HG03135 (cell line): ENCODE measurements around the gene C17orf107.

Experiments used
- ATAC-seq: cut with Tn5 transposase; IDR thresholded peaks from one replicate; pipeline ENCODE4 v1.9.1; 2021; ENCODE audit warnings: mild to moderate bottlenecking, moderate library complexity; ENCODE audit not compliant: unreplicated experiment

The C17orf107 gene

DNA sequence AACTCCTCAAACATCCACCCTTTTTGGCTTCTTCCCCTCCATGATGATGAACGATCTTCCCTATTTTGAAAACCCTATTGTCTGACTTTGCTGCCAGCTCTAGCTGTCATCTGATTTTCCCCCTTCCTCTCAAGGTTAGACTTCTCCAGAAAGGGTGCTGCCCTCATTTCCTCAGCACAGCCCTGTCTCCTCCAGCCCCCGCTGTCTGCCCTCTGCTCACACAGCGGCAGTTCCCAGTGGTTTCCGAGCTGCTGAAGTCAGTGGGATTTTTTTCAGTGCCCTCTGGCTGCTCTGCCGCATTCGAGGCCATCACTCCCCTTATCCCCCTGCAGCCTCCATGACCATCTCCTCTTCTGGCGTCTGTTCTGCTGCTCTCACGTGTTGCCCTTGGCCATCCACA is 26.6 kb upstream of the C17orf107 start:
- ATAC-seq: no peak

GRCh38 chr17:4877089-4877488 is 22.2 kb upstream of the C17orf107 start:
- no peak for ATAC-seq

DNA sequence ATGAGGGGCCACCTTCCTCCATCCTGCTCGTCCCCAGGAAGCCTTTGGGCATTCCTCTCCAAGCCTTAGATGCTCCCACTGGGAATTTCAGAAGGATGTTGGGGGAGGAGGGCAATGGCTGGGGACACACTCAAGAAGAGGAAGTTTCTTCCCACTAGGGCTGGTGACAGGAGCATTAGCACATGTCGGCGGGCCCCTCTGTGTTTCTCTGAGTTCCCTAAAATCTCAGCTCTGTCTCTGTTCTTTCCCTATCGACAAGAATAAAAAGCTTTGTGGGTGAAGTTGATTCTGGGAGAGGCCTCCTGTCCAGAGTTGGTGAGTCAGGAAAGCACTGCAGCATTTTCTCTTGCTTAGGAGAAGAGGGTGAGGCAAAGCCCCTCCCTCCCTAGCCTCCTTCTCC is 19.7 kb upstream of the C17orf107 start:
- no peak for ATAC-seq

GRCh38 chr17:4880857-4881256 is 18.5 kb upstream of the C17orf107 start:
- no peak for ATAC-seq

DNA sequence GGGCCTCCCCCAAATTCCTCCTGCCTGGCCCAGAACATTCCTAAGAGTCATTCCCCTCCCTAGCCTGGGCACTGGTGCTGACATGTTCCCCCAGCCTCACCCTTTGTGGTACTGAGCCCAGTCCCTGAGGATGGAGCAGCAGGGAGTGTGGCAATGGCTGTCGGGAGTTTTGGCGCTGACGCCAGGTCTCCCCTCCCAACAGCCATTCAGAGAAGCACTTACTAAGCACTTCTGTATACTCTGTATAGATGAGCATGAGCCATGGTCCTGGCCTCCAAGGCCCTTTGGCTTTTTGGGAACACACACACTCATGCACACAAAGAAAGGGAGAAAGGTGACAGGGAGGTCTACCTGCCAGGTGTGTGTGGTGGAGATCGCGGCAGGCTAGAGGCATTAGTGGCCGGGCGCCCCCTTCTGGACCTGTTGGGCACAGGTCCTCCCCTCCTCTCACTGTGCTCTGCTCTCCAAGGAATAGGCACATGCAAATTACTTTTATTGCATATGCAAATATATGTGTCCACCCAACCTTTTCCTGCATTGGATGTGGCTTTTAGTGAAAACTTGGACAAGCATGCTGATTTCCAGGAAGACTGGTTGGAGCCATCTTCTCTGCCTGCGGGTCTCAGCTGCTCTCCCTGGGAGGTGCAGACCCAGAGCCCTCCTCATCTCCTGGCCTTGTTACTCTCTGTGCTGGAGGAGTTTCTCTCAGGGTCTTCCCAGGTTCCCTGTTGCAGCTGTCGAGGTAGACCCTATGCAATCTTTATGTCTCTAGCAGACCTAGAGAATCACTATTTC is 17.4 kb upstream of the C17orf107 start:
- ATAC-seq: no peak

DNA sequence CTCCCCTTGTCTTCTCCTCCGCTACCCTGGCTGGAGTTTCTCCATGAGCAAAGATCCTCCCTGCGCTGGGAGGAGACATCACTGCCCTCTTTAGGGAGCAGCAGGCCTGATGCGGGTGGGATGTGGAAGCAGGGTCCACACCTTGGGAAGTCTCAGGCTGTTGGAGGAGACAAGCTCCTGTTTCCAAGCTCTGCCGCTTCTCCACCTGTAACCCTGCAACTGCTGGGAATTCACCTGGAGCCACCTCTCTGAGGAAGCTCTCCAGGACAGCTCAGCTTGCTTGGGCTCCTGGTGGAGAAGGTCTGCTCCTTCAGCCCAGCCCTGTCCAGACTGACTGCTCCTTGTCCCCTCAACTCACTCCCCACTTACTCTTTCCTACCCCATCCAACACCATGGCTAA is 14.8 kb upstream of the C17orf107 start:
- ATAC-seq: no peak

DNA sequence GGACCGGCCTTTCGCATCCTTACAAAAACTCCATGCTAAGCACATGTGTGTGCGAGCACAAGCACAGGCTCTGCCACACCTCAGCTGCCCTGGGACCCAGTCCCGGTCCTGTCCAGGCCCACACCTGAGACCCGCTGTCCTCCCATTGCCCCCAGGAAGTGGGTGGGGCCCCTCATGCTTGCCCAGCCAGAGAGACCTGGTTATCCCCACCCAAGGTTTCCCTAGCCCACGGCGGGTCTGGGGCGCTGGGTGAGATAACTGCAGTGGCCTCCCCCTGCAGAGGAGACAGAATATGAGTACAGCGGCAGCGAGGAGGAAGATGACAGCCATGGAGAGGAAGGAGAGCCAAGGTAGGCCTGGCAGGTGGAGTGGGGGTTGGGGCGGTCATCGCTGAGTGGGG is 12.5 kb upstream of the C17orf107 start:
- no peak for ATAC-seq

GRCh38 chr17:4887581-4887980 is 11.8 kb upstream of the C17orf107 start:
- ATAC-seq: no peak

- ATAC-seq: no peak
These were observed 7.6 kb upstream of the C17orf107 start for GRCh38 chr17:4891411-4892410.

GRCh38 chr17:4892499-4893221 is 6.7 kb upstream of the C17orf107 start:
- no peak for ATAC-seq

DNA sequence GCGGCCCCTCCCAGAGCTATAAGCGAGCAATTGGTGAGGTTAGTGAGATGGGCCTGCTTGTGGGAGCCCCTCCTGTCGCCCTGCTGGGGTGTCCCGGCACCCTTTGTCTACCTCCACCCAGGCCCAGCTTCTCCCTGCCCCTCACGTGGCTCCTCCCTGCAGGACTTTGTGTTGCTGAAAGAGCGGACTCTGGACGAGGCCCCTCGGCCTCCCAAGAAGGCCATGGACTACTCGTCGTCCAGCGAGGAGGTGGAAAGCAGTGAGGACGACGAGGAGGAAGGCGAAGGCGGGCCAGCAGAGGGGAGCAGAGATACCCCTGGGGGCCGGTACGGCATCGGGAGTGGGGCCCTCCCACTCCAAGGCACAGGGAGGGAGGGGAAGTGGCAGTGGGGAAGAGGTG is 6.1 kb upstream of the C17orf107 start:
- ATAC-seq: no peak

DNA sequence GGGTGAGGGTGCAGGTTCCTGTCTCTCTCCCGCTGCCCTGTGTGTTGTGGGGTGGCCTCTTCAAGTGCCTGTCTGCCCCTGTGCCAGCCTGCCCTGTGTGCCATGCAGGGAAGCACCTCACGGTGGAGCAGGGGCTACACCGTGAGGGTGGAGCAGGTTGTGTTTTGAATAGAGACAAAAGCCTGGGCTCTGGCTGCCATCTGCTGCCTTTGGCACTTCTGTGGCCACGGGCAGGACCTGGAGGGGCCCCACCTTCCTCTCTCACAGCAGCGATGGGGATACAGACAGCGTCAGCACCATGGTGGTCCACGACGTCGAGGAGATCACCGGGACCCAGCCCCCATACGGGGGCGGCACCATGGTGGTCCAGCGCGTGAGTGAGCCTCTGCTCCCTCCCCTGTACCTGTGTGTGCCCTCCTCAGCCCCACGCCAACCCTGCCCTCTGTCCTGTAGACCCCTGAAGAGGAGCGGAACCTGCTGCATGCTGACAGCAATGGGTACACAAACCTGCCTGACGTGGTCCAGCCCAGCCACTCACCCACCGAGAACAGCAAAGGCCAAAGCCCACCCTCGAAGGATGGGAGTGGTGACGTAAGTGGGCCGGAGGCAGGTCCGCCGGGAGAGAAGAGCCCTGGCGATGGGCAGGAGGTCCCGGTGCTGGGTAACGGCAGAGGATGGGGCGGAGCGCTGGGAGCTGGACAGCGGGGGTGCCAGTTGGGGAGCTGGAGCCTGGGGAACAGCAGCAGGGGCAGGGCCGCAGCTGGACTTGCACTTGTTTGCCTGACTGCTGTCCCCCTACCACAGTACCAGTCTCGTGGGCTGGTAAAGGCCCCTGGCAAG is 5.4 kb upstream of the C17orf107 start:
- ATAC-seq: no peak

- no peak for ATAC-seq
These were observed 4.2 kb upstream of the C17orf107 start for GRCh38 chr17:4895121-4895520.

GRCh38 chr17:4895657-4896331 is 3.5 kb upstream of the C17orf107 start:
- no peak for ATAC-seq

- no peak for ATAC-seq
These were observed 2.8 kb upstream of the C17orf107 start for GRCh38 chr17:4896332-4897197.

DNA sequence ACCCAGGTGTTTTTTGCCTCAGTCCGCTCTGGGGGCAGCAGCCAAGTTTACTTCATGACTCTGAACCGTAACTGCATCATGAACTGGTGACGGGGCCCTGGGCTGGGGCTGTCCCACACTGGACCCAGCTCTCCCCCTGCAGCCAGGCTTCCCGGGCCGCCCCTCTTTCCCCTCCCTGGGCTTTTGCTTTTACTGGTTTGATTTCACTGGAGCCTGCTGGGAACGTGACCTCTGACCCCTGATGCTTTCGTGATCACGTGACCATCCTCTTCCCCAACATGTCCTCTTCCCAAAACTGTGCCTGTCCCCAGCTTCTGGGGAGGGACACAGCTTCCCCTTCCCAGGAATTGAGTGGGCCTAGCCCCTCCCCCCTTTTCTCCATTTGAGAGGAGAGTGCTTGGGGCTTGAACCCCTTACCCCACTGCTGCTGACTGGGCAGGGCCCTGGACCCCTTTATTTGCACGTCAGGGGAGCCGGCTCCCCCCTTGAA is 2.1 kb upstream of the C17orf107 start:
- no peak for ATAC-seq

DNA sequence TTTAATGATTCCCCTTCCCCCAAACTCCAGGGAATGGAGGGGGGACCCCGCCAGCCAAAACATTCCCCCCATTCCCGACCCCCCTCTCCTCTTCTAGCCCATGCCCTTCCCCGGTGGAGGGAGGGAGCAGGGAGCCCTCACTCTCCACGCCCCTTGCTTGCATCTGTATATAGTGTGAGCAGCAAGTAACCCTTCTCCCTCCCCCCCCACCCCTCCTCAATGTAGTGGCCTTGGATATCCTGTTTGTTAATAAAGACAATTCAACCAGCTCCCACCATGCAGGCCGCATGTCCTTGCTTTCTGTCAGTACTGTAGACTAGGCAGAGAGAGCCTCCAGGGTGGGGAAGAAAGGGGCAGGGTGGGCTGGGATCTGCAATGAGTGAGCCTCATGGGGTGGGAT is 1.6 kb upstream of the C17orf107 start:
- ATAC-seq: no peak

DNA sequence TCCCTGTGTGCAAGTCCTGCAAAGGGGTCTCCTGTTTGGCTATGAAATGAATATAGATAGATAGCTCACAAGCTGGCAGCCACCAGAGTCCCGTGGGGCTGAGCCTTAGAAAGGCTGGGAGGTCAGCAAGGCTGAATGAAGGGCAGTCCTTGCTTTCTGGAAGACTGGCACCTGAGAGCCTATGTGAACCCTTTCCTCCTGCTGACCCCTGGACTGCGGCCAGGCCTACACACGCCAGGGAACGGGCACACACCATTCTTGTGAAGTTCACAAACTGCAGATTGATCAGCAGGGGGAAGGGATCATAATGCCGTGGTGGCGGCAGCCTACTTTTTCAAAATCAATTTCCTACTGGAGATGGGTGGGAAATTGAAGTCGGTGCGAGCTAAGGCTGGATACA is 985 bp upstream of the C17orf107 start:
- ATAC-seq: no peak

DNA sequence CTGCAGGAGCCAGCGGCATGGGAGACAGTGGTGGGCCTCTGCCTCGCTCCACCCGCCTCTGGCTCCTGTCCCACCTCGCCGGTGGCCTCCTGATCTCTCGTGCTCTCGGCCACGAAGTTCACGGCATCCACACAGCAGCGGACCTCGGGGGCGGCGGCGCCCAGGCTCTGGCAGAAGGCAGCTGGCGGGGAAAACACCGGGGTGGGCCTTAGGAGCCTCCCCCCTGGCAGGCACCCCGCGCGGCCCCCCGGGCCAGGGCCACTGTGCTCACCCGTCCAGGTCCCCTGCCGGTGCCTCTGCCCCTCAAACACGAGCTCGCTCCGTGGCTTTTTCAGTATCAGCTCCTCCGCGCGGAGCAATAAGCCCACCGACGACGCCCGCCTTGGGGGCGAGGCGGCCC is 409 bp upstream of the C17orf107 start:
- ATAC-seq: no peak
